ENCODE results near the gene JMY.
"Not testable (repeated sequence)": the region's sequence is repeated elsewhere in the genome, so short reads cannot be mapped to it uniquely, and the experiment has no call there.

The JMY gene

DNA sequence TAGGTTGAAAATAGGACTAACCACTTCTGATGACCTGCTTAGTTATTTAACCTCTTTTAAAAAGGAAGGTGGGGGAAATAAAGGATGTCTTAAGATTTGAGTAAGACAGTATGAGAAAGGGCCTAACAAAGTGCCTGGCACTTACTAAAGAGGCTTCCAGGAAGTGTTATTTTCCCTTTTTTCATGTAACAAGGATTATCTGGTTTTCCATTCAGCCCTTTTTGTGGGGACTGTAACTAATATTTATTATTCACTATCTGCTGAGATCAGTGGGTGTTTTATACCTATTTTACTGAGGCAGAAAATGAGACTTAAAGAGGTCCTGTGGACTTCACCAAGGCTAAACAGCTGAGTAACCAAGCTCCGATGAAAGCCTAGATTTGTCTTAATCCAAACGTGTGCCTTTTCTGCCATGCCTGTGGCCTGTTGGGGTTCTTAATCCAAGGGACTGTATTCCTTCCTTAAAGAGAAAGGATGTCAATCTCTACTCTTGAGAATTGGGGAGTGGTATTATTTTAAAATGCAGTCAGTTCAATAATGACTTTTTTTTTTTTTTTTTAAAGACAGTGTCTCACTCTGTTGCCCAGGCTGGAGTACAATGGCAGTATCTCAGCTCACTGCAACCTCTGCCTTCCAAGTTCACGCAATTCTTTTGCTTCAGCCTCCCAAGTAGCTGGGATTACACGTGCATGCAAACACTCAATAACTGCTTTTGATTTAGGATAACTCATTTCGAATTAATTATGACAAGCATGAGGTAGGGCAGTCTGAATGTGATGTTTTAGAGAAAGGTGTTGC lies 6.5 kb downstream of the JMY start:
- H4K8ac ChIP-seq (ENCODE audit: low read depth, low read length), result no peak overlapping the region
- DNase-seq (ENCODE audit: low spot score), result no peak
- H3K79me1 ChIP-seq (ENCODE audit: low read depth, low read length), result peaks cover 3% of the 10 kb centered on the region
- no peak overlapping the region for H3K9ac ChIP-seq (ENCODE audit: low read depth, low read length, poor library complexity)
- H3K23ac ChIP-seq (ENCODE audit: low read depth, low read length, poor library complexity), result no peak overlapping the region
- no peak overlapping the region for H2BK120ac ChIP-seq (ENCODE audit: low read depth, low read length)
- H4K91ac ChIP-seq (ENCODE audit: low read depth, low read length, poor library complexity), result no peak overlapping the region
- H3K4me3 ChIP-seq (ENCODE audit: low read length in 2 of 2), result no peak overlapping the region
- no peak overlapping the region for H3K27ac ChIP-seq (replicated peaks; ENCODE audit: low read length)
- H3K4ac ChIP-seq (ENCODE audit: low read length), result no peak overlapping the region
- WGBS, 2 donors (ENCODE audit: extremely low coverage in 2 of 2, insufficient read length in 2 of 2, insufficient replicate concordance in 1 of 2), result no CpG with 5 or more reads among the region's 5 CpGs
- no peaks in the 10 kb centered on the region for H3K27me3 ChIP-seq (ENCODE audit: control insufficient read depth in 3 of 3, insufficient read depth in 3 of 3, low read depth in 1 of 3, low read length in 3 of 3)
- H2BK15ac ChIP-seq (ENCODE audit: low read length), result no peak overlapping the region
- H2AFZ ChIP-seq (ENCODE audit: low read length), result no peak overlapping the region
- H3K4me2 ChIP-seq (ENCODE audit: insufficient read depth, low read length, poor library complexity, severe bottlenecking), result no peak overlapping the region
- no peak overlapping the region for H2BK12ac ChIP-seq (ENCODE audit: low read length)
- no peak overlapping the region for H3K14ac ChIP-seq (ENCODE audit: low read length)
- H2AK5ac ChIP-seq (ENCODE audit: low read depth, low read length), result no peak overlapping the region
- H3K4me1 ChIP-seq (ENCODE audit: control insufficient read depth in 2 of 2, insufficient read depth in 1 of 2, low read depth in 1 of 2, low read length in 2 of 2), result no peaks in the 10 kb centered on the region
- H3K9me3 ChIP-seq (replicated peaks in 1 of 2; ENCODE audit: control insufficient read depth in 2 of 2, insufficient read depth in 1 of 2, low read depth in 1 of 2, low read length in 2 of 2), result no peaks in the 10 kb centered on the region
- no peak overlapping the region for H2BK5ac ChIP-seq (ENCODE audit: low read length)
- no peaks in the 10 kb centered on the region for H3K36me3 ChIP-seq (replicated peaks in 1 of 2; ENCODE audit: control insufficient read depth in 2 of 2, insufficient read depth in 2 of 2, low read length in 2 of 2)
- no peak overlapping the region for H3K18ac ChIP-seq (ENCODE audit: low read length)

DNA sequence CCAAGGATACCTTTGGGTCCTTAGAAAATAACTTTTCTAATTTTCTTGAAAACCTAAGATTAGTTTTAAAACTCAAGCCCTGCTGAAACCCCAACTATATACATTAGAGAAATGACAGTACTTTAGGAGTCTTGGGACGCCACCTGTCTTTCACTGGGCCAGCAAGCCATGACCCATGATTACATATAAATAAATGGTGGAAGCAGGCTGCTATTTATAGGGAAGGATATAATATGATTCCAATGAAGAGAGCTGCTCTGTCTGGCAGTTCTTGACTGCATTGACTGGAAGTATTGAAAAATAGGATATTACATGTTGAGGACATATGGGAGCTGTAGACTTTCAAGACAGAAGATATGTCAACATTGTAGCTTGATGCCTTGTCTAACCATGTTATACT lies 7.3 kb downstream of the JMY start:
- H3K27me3 ChIP-seq (ENCODE audit: control insufficient read depth in 3 of 3, insufficient read depth in 3 of 3, low read depth in 1 of 3, low read length in 3 of 3), result no peaks in the 10 kb centered on the region
- no peak overlapping the region for H4K8ac ChIP-seq (ENCODE audit: low read depth, low read length)
- H3K9me3 ChIP-seq (replicated peaks in 1 of 2; ENCODE audit: control insufficient read depth in 2 of 2, insufficient read depth in 1 of 2, low read depth in 1 of 2, low read length in 2 of 2), result no peaks in the 10 kb centered on the region
- H2BK5ac ChIP-seq (ENCODE audit: low read length), result no peak overlapping the region
- no peak overlapping the region for H2BK12ac ChIP-seq (ENCODE audit: low read length)
- H3K79me1 ChIP-seq (ENCODE audit: low read depth, low read length), result peaks cover 2% of the 10 kb centered on the region
- no peak overlapping the region for H2AFZ ChIP-seq (ENCODE audit: low read length)
- H3K4me2 ChIP-seq (ENCODE audit: insufficient read depth, low read length, poor library complexity, severe bottlenecking), result no peak overlapping the region
- H2BK15ac ChIP-seq (ENCODE audit: low read length), result no peak overlapping the region
- H3K4ac ChIP-seq (ENCODE audit: low read length), result no peak overlapping the region
- H3K27ac ChIP-seq (replicated peaks; ENCODE audit: low read length), result no peak overlapping the region
- H2AK5ac ChIP-seq (ENCODE audit: low read depth, low read length), result no peak overlapping the region
- H3K36me3 ChIP-seq (replicated peaks in 1 of 2; ENCODE audit: control insufficient read depth in 2 of 2, insufficient read depth in 2 of 2, low read length in 2 of 2), result no peaks in the 10 kb centered on the region
- no peak overlapping the region for H2BK120ac ChIP-seq (ENCODE audit: low read depth, low read length)
- no peak overlapping the region for H4K91ac ChIP-seq (ENCODE audit: low read depth, low read length, poor library complexity)
- H3K4me1 ChIP-seq (ENCODE audit: control insufficient read depth in 2 of 2, insufficient read depth in 1 of 2, low read depth in 1 of 2, low read length in 2 of 2), result no peaks in the 10 kb centered on the region
- H3K14ac ChIP-seq (ENCODE audit: low read length), result no peak overlapping the region
- H3K23ac ChIP-seq (ENCODE audit: low read depth, low read length, poor library complexity), result no peak overlapping the region
- H3K18ac ChIP-seq (ENCODE audit: low read length), result no peak overlapping the region
- no peak overlapping the region for H3K9ac ChIP-seq (ENCODE audit: low read depth, low read length, poor library complexity)
- WGBS, 2 donors (ENCODE audit: extremely low coverage in 2 of 2, insufficient read length in 2 of 2, insufficient replicate concordance in 1 of 2), result no CpG with 5 or more reads among the region's 1 CpG
- DNase-seq (ENCODE audit: low spot score), result no peak
- H3K4me3 ChIP-seq (ENCODE audit: low read length in 2 of 2), result no peak overlapping the region

DNA sequence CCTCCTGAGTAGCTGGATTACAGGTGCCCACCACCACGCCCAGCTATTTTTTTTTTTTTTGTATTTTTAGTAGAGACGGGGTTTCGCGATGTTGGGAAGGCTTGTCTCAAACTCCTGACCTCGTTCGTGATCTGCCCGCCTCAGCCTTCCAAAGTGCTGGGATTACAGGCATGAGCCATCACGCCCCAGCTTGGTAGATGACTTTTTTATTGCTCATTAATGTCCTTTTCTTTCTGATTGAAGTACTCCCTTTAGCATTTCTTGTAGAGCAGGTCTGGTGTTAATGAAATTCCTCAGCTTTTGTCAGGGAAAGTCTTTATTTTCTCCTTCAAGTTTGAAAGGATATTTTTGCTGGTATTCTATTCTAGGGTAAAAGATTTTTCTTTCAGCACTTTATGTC lies 18.1 kb downstream of the JMY start:
- WGBS, 2 donors (ENCODE audit: extremely low coverage in 2 of 2, insufficient read length in 2 of 2, insufficient replicate concordance in 1 of 2), result no CpG with 5 or more reads among the region's 8 CpGs
- DNase-seq (ENCODE audit: low spot score); H3K4me3 ChIP-seq (ENCODE audit: low read length in 2 of 2); H3K4ac ChIP-seq (ENCODE audit: low read length); H4K91ac ChIP-seq (ENCODE audit: low read depth, low read length, poor library complexity); H2BK120ac ChIP-seq (ENCODE audit: low read depth, low read length); H2AFZ ChIP-seq (ENCODE audit: low read length); H2BK5ac ChIP-seq (ENCODE audit: low read length); H3K4me1 ChIP-seq (ENCODE audit: control insufficient read depth in 2 of 2, insufficient read depth in 1 of 2, low read depth in 1 of 2, low read length in 2 of 2); H2AK5ac ChIP-seq (ENCODE audit: low read depth, low read length); H2BK15ac ChIP-seq (ENCODE audit: low read length); H3K36me3 ChIP-seq (replicated peaks in 1 of 2; ENCODE audit: control insufficient read depth in 2 of 2, insufficient read depth in 2 of 2, low read length in 2 of 2); H3K27ac ChIP-seq (replicated peaks; ENCODE audit: low read length); H3K4me2 ChIP-seq (ENCODE audit: insufficient read depth, low read length, poor library complexity, severe bottlenecking); H2BK12ac ChIP-seq (ENCODE audit: low read length); H3K9me3 ChIP-seq (replicated peaks in 1 of 2; ENCODE audit: control insufficient read depth in 2 of 2, insufficient read depth in 1 of 2, low read depth in 1 of 2, low read length in 2 of 2); H3K18ac ChIP-seq (ENCODE audit: low read length); H3K23ac ChIP-seq (ENCODE audit: low read depth, low read length, poor library complexity); H3K9ac ChIP-seq (ENCODE audit: low read depth, low read length, poor library complexity); H4K8ac ChIP-seq (ENCODE audit: low read depth, low read length); H3K14ac ChIP-seq (ENCODE audit: low read length); H3K79me1 ChIP-seq (ENCODE audit: low read depth, low read length); H3K27me3 ChIP-seq (ENCODE audit: control insufficient read depth in 3 of 3, insufficient read depth in 3 of 3, low read depth in 1 of 3, low read length in 3 of 3): not testable (repeated sequence)

DNA sequence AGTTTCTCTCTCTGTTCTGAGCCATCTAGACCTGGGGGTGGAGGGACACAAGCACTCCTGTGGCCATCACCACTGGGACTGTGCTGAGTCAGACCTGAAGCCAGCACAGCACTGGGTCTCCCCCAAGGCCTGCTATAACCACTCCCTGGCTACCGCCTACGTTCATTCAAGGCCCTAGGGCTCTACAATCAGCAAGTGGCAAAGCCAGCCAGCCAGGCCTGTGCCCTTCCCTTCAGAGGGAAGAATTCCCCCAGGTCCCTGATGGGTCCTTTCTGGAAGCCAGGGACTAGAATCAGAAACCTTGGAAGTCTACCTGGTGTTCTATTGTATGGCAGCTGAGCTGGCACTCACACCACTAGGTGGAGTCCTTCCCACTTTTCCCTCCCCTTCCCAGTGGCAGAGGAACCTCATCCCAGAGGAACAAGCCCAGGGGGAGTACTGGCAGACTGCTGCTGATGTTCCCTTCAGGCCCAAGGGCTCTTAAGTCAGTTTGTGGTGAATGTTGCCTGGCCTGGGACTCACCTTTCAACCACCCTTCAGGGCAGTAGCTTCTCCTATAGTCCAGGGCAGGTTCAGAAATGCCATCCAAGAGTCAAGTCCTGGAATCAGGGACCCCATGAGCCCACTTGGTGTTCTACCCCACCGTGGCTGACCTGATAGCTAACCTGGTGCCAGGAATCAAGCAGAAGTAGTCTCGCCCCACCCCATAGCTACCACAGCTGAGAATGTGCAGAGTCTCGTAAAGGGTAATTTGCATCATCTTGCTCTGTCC lies 20.0 kb downstream of the JMY start:
- Histone ChIP-seq H3K27ac (replicated peaks; ENCODE audit: low read length) (no peak overlapping the region), H2AK5ac (ENCODE audit: low read depth, low read length) (no peak overlapping the region), H3K23ac (ENCODE audit: low read depth, low read length, poor library complexity) (peak overlapping the region; percentile 13), H3K79me1 (ENCODE audit: low read depth, low read length) (peaks cover 11% of the 10 kb centered on the region), H4K8ac (ENCODE audit: low read depth, low read length) (no peak overlapping the region), H3K18ac (ENCODE audit: low read length) (no peak overlapping the region), H3K9ac (ENCODE audit: low read depth, low read length, poor library complexity) (no peak overlapping the region), H2AFZ (ENCODE audit: low read length) (no peak overlapping the region), H3K4me1 (ENCODE audit: control insufficient read depth in 2 of 2, insufficient read depth in 1 of 2, low read depth in 1 of 2, low read length in 2 of 2) (peaks cover 0 to 2% of the 10 kb centered on the region in 2 donors), H2BK5ac (ENCODE audit: low read length) (no peak overlapping the region), H3K4me3 (ENCODE audit: low read length in 2 of 2) (no peak overlapping the region), H4K91ac (ENCODE audit: low read depth, low read length, poor library complexity) (no peak overlapping the region), H3K4me2 (ENCODE audit: insufficient read depth, low read length, poor library complexity, severe bottlenecking) (no peak overlapping the region), H3K36me3 (replicated peaks in 1 of 2; ENCODE audit: control insufficient read depth in 2 of 2, insufficient read depth in 2 of 2, low read length in 2 of 2) (no peaks in the 10 kb centered on the region), H3K4ac (ENCODE audit: low read length) (no peak overlapping the region), H3K9me3 (replicated peaks in 1 of 2; ENCODE audit: control insufficient read depth in 2 of 2, insufficient read depth in 1 of 2, low read depth in 1 of 2, low read length in 2 of 2) (no peaks in the 10 kb centered on the region), H2BK120ac (ENCODE audit: low read depth, low read length) (no peak overlapping the region), H2BK12ac (ENCODE audit: low read length) (no peak overlapping the region), H2BK15ac (ENCODE audit: low read length) (no peak overlapping the region), H3K27me3 (ENCODE audit: control insufficient read depth in 3 of 3, insufficient read depth in 3 of 3, low read depth in 1 of 3, low read length in 3 of 3) (no peaks in the 10 kb centered on the region), H3K14ac (ENCODE audit: low read length) (no peak overlapping the region)
- peak; percentile 21 for DNase-seq (ENCODE audit: low spot score)
- WGBS, 2 donors (ENCODE audit: extremely low coverage in 2 of 2, insufficient read length in 2 of 2, insufficient replicate concordance in 1 of 2), result no CpG with 5 or more reads among the region's 5 CpGs
